Measurements from ENCODE around the gene BTNL3. TPM values are rescaled to one million over a fixed set of nuclear protein-coding genes. Genes with fewer than 3 reads are reported as not detected.
A peak's percentile ranks its signal among the peaks of the same experiment; 100 is the strongest.

BTNL3 gene

DNA sequence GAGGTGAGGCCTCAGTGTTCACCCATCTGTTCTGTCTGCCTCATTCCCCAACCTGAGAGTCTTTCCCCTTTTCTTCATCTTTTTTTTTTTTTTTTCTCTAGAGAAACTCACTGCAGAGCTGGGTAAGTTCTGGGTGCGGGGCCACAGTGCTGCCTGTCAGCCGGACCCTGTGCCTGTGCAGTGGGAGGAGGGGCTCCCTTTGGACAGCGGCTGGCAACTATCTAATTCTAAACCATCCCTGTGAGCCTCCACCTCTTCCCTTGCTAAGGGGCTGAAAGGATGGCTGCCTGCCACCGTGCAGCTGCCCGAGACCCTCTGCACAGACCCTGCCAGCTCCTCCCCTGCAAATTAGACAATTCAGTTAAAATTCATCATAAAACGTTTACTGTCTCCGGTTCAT, 65.5 kb downstream of the BTNL3 start:
- Histone ChIP-seq H3K4me3 (ENCODE audit: low read length in 2 of 2) (no peak overlapping the region), H2BK12ac (ENCODE audit: low read length) (no peak overlapping the region)
- DNase-seq (ENCODE audit: low spot score) = no peak

DNA sequence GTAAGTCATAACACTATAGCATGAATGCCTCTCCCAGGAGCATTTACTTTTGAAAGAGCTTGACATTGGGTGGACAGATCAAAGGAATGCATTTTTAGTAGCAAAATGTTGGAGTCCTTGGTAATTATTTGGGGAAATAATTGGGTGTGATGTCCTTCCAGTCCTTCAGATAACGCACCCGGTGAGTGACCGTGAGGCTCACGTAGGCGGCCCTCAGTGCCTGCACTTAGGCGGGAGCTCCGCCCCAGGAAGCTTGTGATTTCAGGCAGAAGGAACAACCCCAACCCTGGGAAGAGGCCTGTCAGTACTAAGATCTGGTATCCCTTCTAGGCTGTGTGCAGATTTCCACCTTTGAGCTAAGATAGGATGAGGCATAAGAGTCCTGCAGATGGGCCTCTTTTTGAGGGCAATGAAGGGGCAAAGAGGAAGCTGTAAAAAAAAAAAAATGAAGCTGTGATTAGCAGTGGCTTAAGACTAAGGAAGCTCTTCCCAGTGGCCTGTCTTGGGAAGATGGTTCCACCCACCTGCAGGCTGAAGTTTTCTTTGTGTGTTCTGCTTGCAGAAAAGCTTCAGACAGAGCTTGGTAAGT, 66.3 kb downstream of the BTNL3 start:
- Histone ChIP-seq H3K4me2 (ENCODE audit: insufficient read depth, low read length, poor library complexity, severe bottlenecking) (no peak overlapping the region), H3K36me3 (replicated peaks in 1 of 2; ENCODE audit: control insufficient read depth in 2 of 2, insufficient read depth in 2 of 2, low read length in 2 of 2) (peaks cover 0 to 2% of the 10 kb centered on the region in 2 donors), H3K9ac (ENCODE audit: low read depth, low read length, poor library complexity) (no peak overlapping the region), H4K8ac (ENCODE audit: low read depth, low read length) (no peak overlapping the region), H2AFZ (ENCODE audit: low read length) (no peak overlapping the region), H3K27me3 (ENCODE audit: control insufficient read depth in 3 of 3, insufficient read depth in 3 of 3, low read depth in 1 of 3, low read length in 3 of 3) (peaks cover 33 to 94% (median 91%) of the 10 kb centered on the region in 3 experiments), H3K4me3 (ENCODE audit: low read length in 2 of 2) (no peak overlapping the region), H3K79me1 (ENCODE audit: low read depth, low read length) (no peaks in the 10 kb centered on the region), H2BK5ac (ENCODE audit: low read length) (no peak overlapping the region), H3K4me1 (ENCODE audit: control insufficient read depth in 2 of 2, insufficient read depth in 1 of 2, low read depth in 1 of 2, low read length in 2 of 2) (peaks cover 0 to 4% of the 10 kb centered on the region in 2 donors), H2BK12ac (ENCODE audit: low read length) (no peak overlapping the region), H3K18ac (ENCODE audit: low read length) (no peak overlapping the region), H2BK15ac (ENCODE audit: low read length) (no peak overlapping the region), H2BK120ac (ENCODE audit: low read depth, low read length) (no peak overlapping the region), H3K14ac (ENCODE audit: low read length) (no peak overlapping the region), H3K9me3 (replicated peaks in 1 of 2; ENCODE audit: control insufficient read depth in 2 of 2, insufficient read depth in 1 of 2, low read depth in 1 of 2, low read length in 2 of 2) (peaks cover 0 to 4% of the 10 kb centered on the region in 2 donors), H3K27ac (replicated peaks; ENCODE audit: low read length) (no peak overlapping the region), H4K91ac (ENCODE audit: low read depth, low read length, poor library complexity) (no peak overlapping the region), H2AK5ac (ENCODE audit: low read depth, low read length) (no peak overlapping the region), H3K4ac (ENCODE audit: low read length) (no peak overlapping the region), H3K23ac (ENCODE audit: low read depth, low read length, poor library complexity) (no peak overlapping the region)
- WGBS, 2 donors (ENCODE audit: extremely low coverage in 2 of 2, insufficient read length in 2 of 2, insufficient replicate concordance in 1 of 2) = no CpG with 5 or more reads among the region's 7 CpGs
- DNase-seq (ENCODE audit: low spot score) = no peak

More for the DNA sequence above, 65.5 kb downstream of the BTNL3 start:
- Histone ChIP-seq H3K27ac (replicated peaks; ENCODE audit: low read length) (no peak overlapping the region), H4K91ac (ENCODE audit: low read depth, low read length, poor library complexity) (no peak overlapping the region), H3K23ac (ENCODE audit: low read depth, low read length, poor library complexity) (no peak overlapping the region), H2BK15ac (ENCODE audit: low read length) (no peak overlapping the region), H2AK5ac (ENCODE audit: low read depth, low read length) (no peak overlapping the region), H3K36me3 (replicated peaks in 1 of 2; ENCODE audit: control insufficient read depth in 2 of 2, insufficient read depth in 2 of 2, low read length in 2 of 2) (peaks cover 0 to 2% of the 10 kb centered on the region in 2 donors), H3K4ac (ENCODE audit: low read length) (no peak overlapping the region), H3K79me1 (ENCODE audit: low read depth, low read length) (no peaks in the 10 kb centered on the region), H3K4me2 (ENCODE audit: insufficient read depth, low read length, poor library complexity, severe bottlenecking) (no peak overlapping the region), H3K14ac (ENCODE audit: low read length) (no peak overlapping the region), H3K4me1 (ENCODE audit: control insufficient read depth in 2 of 2, insufficient read depth in 1 of 2, low read depth in 1 of 2, low read length in 2 of 2) (peaks cover 0 to 4% of the 10 kb centered on the region in 2 donors), H2AFZ (ENCODE audit: low read length) (peak overlapping the region; percentile 94), H2BK120ac (ENCODE audit: low read depth, low read length) (no peak overlapping the region), H2BK5ac (ENCODE audit: low read length) (no peak overlapping the region), H3K18ac (ENCODE audit: low read length) (no peak overlapping the region), H4K8ac (ENCODE audit: low read depth, low read length) (no peak overlapping the region), H3K9ac (ENCODE audit: low read depth, low read length, poor library complexity) (no peak overlapping the region), H3K9me3 (replicated peaks in 1 of 2; ENCODE audit: control insufficient read depth in 2 of 2, insufficient read depth in 1 of 2, low read depth in 1 of 2, low read length in 2 of 2) (peaks cover 0 to 4% of the 10 kb centered on the region in 2 donors), H3K27me3 (ENCODE audit: control insufficient read depth in 3 of 3, insufficient read depth in 3 of 3, low read depth in 1 of 3, low read length in 3 of 3) (peaks cover 27 to 90% (median 89%) of the 10 kb centered on the region in 3 experiments)
- no CpG with 5 or more reads among the region's 7 CpGs for WGBS, 2 donors (ENCODE audit: extremely low coverage in 2 of 2, insufficient read length in 2 of 2, insufficient replicate concordance in 1 of 2)

Small RNA genes lying within 50 kb of the gene (small RNA-seq; reads per million reads assigned to genes)
- gene MIR8089 (ENCODE audit: insufficient read depth) (not detected), gene RNU6-1036P (ENCODE audit: insufficient read depth) (not detected), gene RPS29P12 (ENCODE audit: insufficient read depth) (not detected)

All from neuronal stem cell (in vitro differentiated cells).